ENCODE results near the gene ZNF169. TPM values are rescaled to one million over a fixed set of nuclear protein-coding genes. Genes with fewer than 3 reads are reported as not detected.

ZNF169 gene
- total RNA-seq, 1 donor from 2014 or later, result 4.1 TPM

GRCh38 chr9:94298949-94299599 lies 40.0 kb downstream of the ZNF169 start:
- H3K36me3 ChIP-seq (ENCODE audit: insufficient read depth, low read length), result no peaks in the 10 kb centered on the region
- H3K79me2 ChIP-seq (ENCODE audit: insufficient read depth, low read length), result no peaks in the 10 kb centered on the region
- H3K4me1 Mint-ChIP-seq (ENCODE audit: low read depth, unreplicated experiment), result peaks cover 2% of the 10 kb centered on the region
- no peak overlapping the region for H3K4me2 ChIP-seq (ENCODE audit: low read length)
- TF ChIP-seq EZH2 (IDR thresholded peaks at IDR 0.05; ENCODE audit: insufficient read depth, low read length), result no peak
- no peak for TF ChIP-seq CTCF (IDR thresholded peaks at IDR 0.05; ENCODE audit: insufficient read depth, low read depth, low read length)
- H3K4me1 ChIP-seq (ENCODE audit: insufficient read depth, low read length), result no peaks in the 10 kb centered on the region
- FAIRE-seq (no peak), DNase-seq (ENCODE audit: low read depth) (no peak)
- H3K9ac ChIP-seq (ENCODE audit: low read length), result no peak overlapping the region
- no peak overlapping the region for H3K27ac Mint-ChIP-seq (ENCODE audit: unreplicated experiment)
- no peaks in the 10 kb centered on the region for H3K27me3 ChIP-seq (ENCODE audit: insufficient read depth, low read length)
- no peak overlapping the region for H3K27ac ChIP-seq (ENCODE audit: low read depth, low read length)
- H3K27me3 Mint-ChIP-seq (ENCODE audit: low read depth, unreplicated experiment), result no peaks in the 10 kb centered on the region
- no peak overlapping the region for H2AFZ ChIP-seq (ENCODE audit: low read depth, low read length)
- no peak overlapping the region for H3K4me3 ChIP-seq (ENCODE audit: insufficient read depth, low read depth, low read length)
- H3K36me3 Mint-ChIP-seq (ENCODE audit: low read depth, unreplicated experiment), result peaks cover 20% of the 10 kb centered on the region
- no peaks in the 10 kb centered on the region for H3K9me3 Mint-ChIP-seq (ENCODE audit: unreplicated experiment)
- no peaks in the 10 kb centered on the region for H3K9me3 ChIP-seq (ENCODE audit: insufficient read depth, low read depth, low read length)
- H4K20me1 ChIP-seq (ENCODE audit: insufficient read depth, low read length), result no peaks in the 10 kb centered on the region
- H3K4me3 Mint-ChIP-seq (ENCODE audit: unreplicated experiment), result no peak overlapping the region

GRCh38 chr9:94300470-94301301 lies 41.6 kb downstream of the ZNF169 start:
- Histone ChIP-seq H3K4me2 (ENCODE audit: low read length) (no peak overlapping the region), H3K9ac (ENCODE audit: low read length) (no peak overlapping the region), H3K4me1 (ENCODE audit: insufficient read depth, low read length) (no peaks in the 10 kb centered on the region), H3K9me3 (ENCODE audit: insufficient read depth, low read depth, low read length) (no peaks in the 10 kb centered on the region), H3K79me2 (ENCODE audit: insufficient read depth, low read length) (no peaks in the 10 kb centered on the region), H3K27ac (ENCODE audit: low read depth, low read length) (no peak overlapping the region), H3K27me3 (ENCODE audit: insufficient read depth, low read length) (no peaks in the 10 kb centered on the region), H2AFZ (ENCODE audit: low read depth, low read length) (no peak overlapping the region), H3K4me3 (ENCODE audit: insufficient read depth, low read depth, low read length) (no peak overlapping the region), H4K20me1 (ENCODE audit: insufficient read depth, low read length) (no peaks in the 10 kb centered on the region), H3K36me3 (ENCODE audit: insufficient read depth, low read length) (no peaks in the 10 kb centered on the region)
- Mint-ChIP-seq H3K36me3 (ENCODE audit: low read depth, unreplicated experiment) (peaks cover 20% of the 10 kb centered on the region), H3K9me3 (ENCODE audit: unreplicated experiment) (no peaks in the 10 kb centered on the region), H3K4me3 (ENCODE audit: unreplicated experiment) (no peak overlapping the region), H3K27ac (ENCODE audit: unreplicated experiment) (no peak overlapping the region), H3K4me1 (ENCODE audit: low read depth, unreplicated experiment) (no peaks in the 10 kb centered on the region), H3K27me3 (ENCODE audit: low read depth, unreplicated experiment) (no peaks in the 10 kb centered on the region)
- no peak for FAIRE-seq
- TF ChIP-seq EZH2 (IDR thresholded peaks at IDR 0.05; ENCODE audit: insufficient read depth, low read length), result no peak
- no peak for TF ChIP-seq CTCF (IDR thresholded peaks at IDR 0.05; ENCODE audit: insufficient read depth, low read depth, low read length)
- no peak for DNase-seq (ENCODE audit: low read depth)

- no peaks in the 10 kb centered on the region for H3K36me3 ChIP-seq (ENCODE audit: insufficient read depth, low read length)
- no peak for TF ChIP-seq EZH2 (IDR thresholded peaks at IDR 0.05; ENCODE audit: insufficient read depth, low read length)
- TF ChIP-seq CTCF (IDR thresholded peaks at IDR 0.05; ENCODE audit: insufficient read depth, low read depth, low read length), result no peak
- H3K27me3 Mint-ChIP-seq (ENCODE audit: low read depth, unreplicated experiment), result no peaks in the 10 kb centered on the region
- no peak overlapping the region for H3K4me3 ChIP-seq (ENCODE audit: insufficient read depth, low read depth, low read length)
- no peaks in the 10 kb centered on the region for H3K9me3 Mint-ChIP-seq (ENCODE audit: unreplicated experiment)
- FAIRE-seq (no peak), DNase-seq (ENCODE audit: low read depth) (no peak)
- H3K4me2 ChIP-seq (ENCODE audit: low read length), result no peak overlapping the region
- no peaks in the 10 kb centered on the region for H3K27me3 ChIP-seq (ENCODE audit: insufficient read depth, low read length)
- H3K4me3 Mint-ChIP-seq (ENCODE audit: unreplicated experiment), result no peak overlapping the region
- no peak overlapping the region for H2AFZ ChIP-seq (ENCODE audit: low read depth, low read length)
- H3K4me1 Mint-ChIP-seq (ENCODE audit: low read depth, unreplicated experiment), result no peaks in the 10 kb centered on the region
- H3K79me2 ChIP-seq (ENCODE audit: insufficient read depth, low read length), result no peaks in the 10 kb centered on the region
- H3K27ac ChIP-seq (ENCODE audit: low read depth, low read length), result no peak overlapping the region
- no peaks in the 10 kb centered on the region for H3K9me3 ChIP-seq (ENCODE audit: insufficient read depth, low read depth, low read length)
- no peak overlapping the region for H3K9ac ChIP-seq (ENCODE audit: low read length)
- H3K36me3 Mint-ChIP-seq (ENCODE audit: low read depth, unreplicated experiment), result peaks cover 20% of the 10 kb centered on the region
- H3K27ac Mint-ChIP-seq (ENCODE audit: unreplicated experiment), result no peak overlapping the region
- no peaks in the 10 kb centered on the region for H4K20me1 ChIP-seq (ENCODE audit: insufficient read depth, low read length)
- no peaks in the 10 kb centered on the region for H3K4me1 ChIP-seq (ENCODE audit: insufficient read depth, low read length)
Measured at GRCh38 chr9:94301583-94301982, 42.5 kb downstream of the ZNF169 start.

All from astrocyte (in vitro differentiated cells and primary cell).